H1 (cell line): ENCODE measurements around the gene BBS4. TPM values are rescaled to one million over a fixed set of nuclear protein-coding genes. Genes with fewer than 3 reads are reported as not detected.

Experiments
- CTCF ChIA-PET: fragments of 300-600 bp; sonication (Branson Sonifier 250); formaldehyde crosslinking; loops from one replicate; lab custom pipeline; 2021; ENCODE audit not compliant: partially characterized antibody; lab: Charles Lee
- POLR2A ChIA-PET: fragments of 300-600 bp; sonication (Branson Sonifier 250); formaldehyde crosslinking; loops from one replicate; lab custom pipeline; 2021; ENCODE audit warnings: inconsistent platforms; ENCODE audit not compliant: partially characterized antibody; lab: Charles Lee
- DNase-seq, 2 experiments: peaks; one replicate each; pipeline versions ENCODE4 v3.0.0 to v3.0.0-alpha.2; 2010 to 2022; ENCODE audit warnings: low spot score in 2 of 2, low read depth in 1 of 2, mixed read lengths in 1 of 2
- FAIRE-seq: peaks from 2 replicates; lab custom pipeline; 2011; peaks lifted over from hg19 to GRCh38; lab: Jason Lieb, UNC
- H2AFZ ChIP-seq: 2 replicates; pipeline ENCODE4 v1.8.1; 2012; ENCODE audit warnings: low read length, inconsistent platforms
- H2AK5ac ChIP-seq: 2 replicates; pipeline ENCODE4 v1.6.1; 2013; ENCODE audit warnings: low read depth, low read length
- H2BK120ac ChIP-seq: replicated peaks from 2 replicates; pipeline ENCODE3; 2013; ENCODE audit warnings: low read depth, low read length, inconsistent platforms
- H2BK12ac ChIP-seq: 2 replicates; pipeline ENCODE4 v1.6.1; 2013; ENCODE audit warnings: low read depth, low read length
- H2BK15ac ChIP-seq: 2 replicates; pipeline ENCODE4 v1.6.1; 2013; ENCODE audit warnings: low read length
- H2BK20ac ChIP-seq: 2 replicates; pipeline ENCODE4 v1.6.1; 2013; ENCODE audit warnings: low read length
- H2BK5ac ChIP-seq: 2 replicates; pipeline ENCODE4 v1.6.1; 2013; ENCODE audit warnings: low read depth, low read length
- H3K14ac ChIP-seq: 2 replicates; pipeline ENCODE4 v1.6.1; 2013; ENCODE audit warnings: inconsistent platforms; ENCODE audit not compliant: insufficient read length
- H3K18ac ChIP-seq: 2 replicates; pipeline ENCODE4 v1.6.1; 2013; ENCODE audit warnings: low read length; ENCODE audit errors: extremely low read depth
- H3K23ac ChIP-seq: 2 replicates; pipeline ENCODE4 v1.6.1; 2013; ENCODE audit warnings: inconsistent platforms; ENCODE audit not compliant: insufficient read length
- H3K23me2 ChIP-seq: 2 replicates; pipeline ENCODE4 v1.6.1; 2013; ENCODE audit warnings: low read depth, low read length
- H3K27ac ChIP-seq: 2 replicates; pipeline ENCODE4 v1.6.1; 2011; ENCODE audit warnings: low read depth, low read length, inconsistent platforms
- H3K27me3 ChIP-seq, 4 experiments: replicated peaks in 1 of 4; 1 replicate in 1 of 4; 2 replicates in 3 of 4; pipeline versions ENCODE4 v1.6.1 to v1.8.1; 2011 to 2013; ENCODE audit warnings: low read length in 3 of 4, mild to moderate bottlenecking in 3 of 4, inconsistent platforms in 2 of 4, mixed read lengths in 2 of 4, moderate library complexity in 1 of 4; ENCODE audit not compliant: control insufficient read depth in 3 of 4, insufficient read depth in 3 of 4; ENCODE audit errors: extremely low read depth in 1 of 4
- H3K36me3 ChIP-seq, 4 experiments: 2 replicates each; pipeline versions ENCODE4 v1.6.1 to v1.8.1; 2011 to 2013; ENCODE audit warnings: mild to moderate bottlenecking in 4 of 4, low read length in 3 of 4, moderate library complexity in 2 of 4, control low read depth in 1 of 4, inconsistent platforms in 1 of 4; ENCODE audit not compliant: insufficient read depth in 4 of 4, control insufficient read depth in 2 of 4
- H3K4ac ChIP-seq: replicated peaks from 2 replicates; pipeline ENCODE3; 2013; ENCODE audit warnings: low read length, low read depth, mixed read lengths, inconsistent platforms; ENCODE audit not compliant: insufficient read length
- H3K4me1 ChIP-seq, 4 experiments: replicated peaks in 1 of 4; 1 replicate in 1 of 4; 2 replicates in 3 of 4; pipeline versions ENCODE4 v1.6.1 to v1.8.1; 2011 to 2013; ENCODE audit warnings: low read length in 3 of 4, inconsistent platforms in 2 of 4, mixed read lengths in 1 of 4; ENCODE audit not compliant: insufficient read depth in 4 of 4, control insufficient read depth in 3 of 4
- H3K4me2 ChIP-seq, 2 experiments: 2 replicates each; pipeline versions ENCODE4 v1.6.1 to v1.8.1; 2011 to 2013; ENCODE audit warnings: low read depth in 2 of 2, low read length in 2 of 2, control low read depth in 1 of 2, inconsistent platforms in 1 of 2, mild to moderate bottlenecking in 1 of 2; ENCODE audit not compliant: insufficient read depth in 1 of 2
- H3K4me3 ChIP-seq, 4 experiments: fragments of 200-600, 300-600 bp in 1 of 4; sonication (generic), shearing (Covaris generic), sonication (Bioruptor Twin) in 1 of 4; 2 replicates each; pipeline versions ENCODE4 v1.5.1 to v1.8.1; 2011 to 2016; ENCODE audit warnings: low read length in 4 of 4, low read depth in 3 of 4, control low read depth in 2 of 4, inconsistent platforms in 2 of 4, mild to moderate bottlenecking in 2 of 4, mixed read lengths in 1 of 4, moderate library complexity in 1 of 4; ENCODE audit not compliant: insufficient read depth in 2 of 4; ENCODE audit errors: extremely low read depth in 1 of 4
- H3K56ac ChIP-seq: replicated peaks from 2 replicates; pipeline ENCODE3; 2013; ENCODE audit warnings: low read depth, mild to moderate bottlenecking, mixed read lengths, low read length, inconsistent platforms; ENCODE audit not compliant: insufficient read length
- H3K79me1 ChIP-seq: 2 replicates; pipeline ENCODE4 v1.6.1; 2013; ENCODE audit warnings: low read depth, low read length, control low read depth
- H3K79me2 ChIP-seq, 2 experiments: 2 replicates each; pipeline versions ENCODE4 v1.6.1 to v1.8.1; 2012 to 2013; ENCODE audit warnings: low read length in 2 of 2, mild to moderate bottlenecking in 2 of 2, inconsistent platforms in 1 of 2; ENCODE audit not compliant: insufficient read depth in 2 of 2, control insufficient read depth in 1 of 2
- H3K9ac ChIP-seq, 4 experiments: replicated peaks in 1 of 4; 1 replicate in 1 of 4; 2 replicates in 3 of 4; pipeline versions ENCODE4 v1.6.1 to v1.8.1; 2011 to 2013; ENCODE audit warnings: low read depth in 3 of 4, low read length in 3 of 4, control low read depth in 2 of 4, mild to moderate bottlenecking in 2 of 4, moderate library complexity in 2 of 4, inconsistent platforms in 1 of 4; ENCODE audit errors: extremely low read depth in 1 of 4
- H3K9me3 ChIP-seq, 2 experiments: 2 replicates each; pipeline versions ENCODE4 v1.6.1 to v1.8.1; 2012 to 2013; ENCODE audit warnings: mild to moderate bottlenecking in 2 of 2, moderate library complexity in 2 of 2, control low read depth in 1 of 2, inconsistent platforms in 1 of 2, low read depth in 1 of 2, low read length in 1 of 2, mixed read lengths in 1 of 2; ENCODE audit not compliant: insufficient read depth in 2 of 2
- H4K20me1 ChIP-seq, 2 experiments: replicated peaks in 1 of 2; 2 replicates each; pipeline versions ENCODE3 to v1.8.1; 2011 to 2013; ENCODE audit warnings: inconsistent platforms in 2 of 2, low read length in 2 of 2, mild to moderate bottlenecking in 1 of 2; ENCODE audit not compliant: insufficient read depth in 2 of 2, control insufficient read depth in 1 of 2
- H4K5ac ChIP-seq: 2 replicates; pipeline ENCODE4 v1.6.1; 2013; ENCODE audit warnings: low read length, low read depth, mixed read lengths, inconsistent platforms; ENCODE audit not compliant: insufficient read length
- H4K8ac ChIP-seq: 2 replicates; pipeline ENCODE4 v1.8.0; 2013; ENCODE audit warnings: mild to moderate bottlenecking, moderate library complexity, low read length, inconsistent platforms; ENCODE audit not compliant: insufficient read depth; ENCODE audit errors: extremely low read depth
- H4K91ac ChIP-seq: replicated peaks from 2 replicates; pipeline ENCODE3; 2013; ENCODE audit warnings: low read length, mixed read lengths, inconsistent platforms; ENCODE audit not compliant: insufficient read length
- CBX8 ChIP-seq: fragments of 300-800, 300-1000 bp; sonication (generic); IDR thresholded peaks from 2 replicates; pipeline ENCODE4 v1.7.1; 2016; ENCODE audit warnings: low read depth, low read length, borderline replicate concordance
- GTF2F1 ChIP-seq: IDR thresholded peaks from 2 replicates; pipeline ENCODE4 v1.6.1; 2012; ENCODE audit warnings: low read depth, low read length, improper control_type of control experiment, borderline replicate concordance
- SIRT6 ChIP-seq: IDR thresholded peaks from one replicate; pipeline ENCODE4 v1.7.1; 2012; ENCODE audit warnings: low read length, inconsistent platforms
- TCF12 ChIP-seq: IDR thresholded peaks from 2 replicates; pipeline ENCODE4 v1.6.1; 2011; ENCODE audit warnings: low read depth, mild to moderate bottlenecking, low read length
- ZNF274 ChIP-seq: IDR thresholded peaks from 2 replicates; pipeline ENCODE4 v1.7.0; 2012; ENCODE audit warnings: low read length, borderline replicate concordance; ENCODE audit errors: extremely low read depth
- WGBS, 2 experiments: shearing (Covaris generic) in 1 of 2; methylation state at CpG; one replicate each; pipeline versions ENCODE4 v1.1.6 to v1.1.7; 2013 to 2015; ENCODE audit warnings: low lambda C conversion rate in 2 of 2, mixed read lengths in 2 of 2, inconsistent platforms in 1 of 2, low coverage in 1 of 2, missing lambda C conversion rate in 1 of 2; ENCODE audit not compliant: insufficient replicate concordance in 2 of 2, insufficient coverage in 1 of 2, insufficient read length in 1 of 2; ENCODE audit errors: extremely low coverage in 1 of 2, missing lambda C conversion rate in 1 of 2; 5-methylcytosine and 5-hydroxymethylcytosine counted together
- polyA plus RNA-seq, 7 experiments: library from polyadenylated mRNA; depleted of rRNA in 3 of 7; stranded (reverse) in 5 of 7; unstranded in 2 of 7; fragments of >200 nt in 5 of 7; fragments of 200-250 nt in 2 of 7; gene quantifications; 1 replicate in 5 of 7; 2 replicates in 1 of 7; 4 replicates in 1 of 7; pipeline versions ENCODE4 v1.2.1 to v1.2.3, GENCODE V29; 2011 to 2013; ENCODE audit warnings: missing spikeins in 2 of 7, mixed read lengths in 2 of 7
- total RNA-seq: library from RNA; stranded (reverse); fragmentation: NEBNext Ultra II Directional; extraction: Animal tissue kit (Norgen Biotek cat#: 25700); gene quantifications from 2 replicates; pipeline ENCODE4 v1.2.1, GENCODE V29; 2021
- TF ChIP-seq, protein P1 (sequence below): IDR thresholded peaks from 2 replicates; pipeline ENCODE4 v1.6.1; 2012; ENCODE audit warnings: inconsistent platforms

The BBS4 gene
- total and polyA plus RNA-seq, 2 of the 8 experiments (the other 6 are each of a cell fraction or from before 2014, with no cell fraction given): 17.4 to 24.1 TPM

DNA sequence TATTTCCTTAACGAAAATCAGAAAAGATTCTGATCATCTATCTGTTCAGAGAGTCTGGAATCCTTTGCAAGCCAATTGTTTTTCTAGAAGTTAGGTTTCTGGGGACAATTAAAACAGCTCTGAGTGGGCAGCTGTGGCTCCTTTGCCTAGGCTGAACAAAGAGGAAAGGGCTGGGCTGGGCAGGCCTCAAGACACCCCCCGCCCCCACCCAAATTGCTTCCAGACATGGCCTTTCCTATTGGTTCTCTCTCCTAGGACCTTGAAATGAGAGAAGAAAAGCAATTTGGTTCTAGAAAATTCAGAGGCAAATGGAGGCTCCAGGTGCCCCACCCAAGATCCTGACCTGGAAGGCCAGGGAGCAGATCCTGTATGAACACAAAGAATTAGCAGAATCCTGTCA lies 99.8 kb downstream of the BBS4 start:
- no peaks in the 10 kb centered on the region for H3K27me3 ChIP-seq
- H3K18ac ChIP-seq: no peak overlapping the region
- peaks cover 0 to 2% of the 10 kb centered on the region in 2 experiments for H4K20me1 ChIP-seq
- H3K14ac ChIP-seq: no peak overlapping the region
- H3K9ac ChIP-seq: no peak overlapping the region
- ChIA-PET POLR2A (interaction anchor here (1.0 to 3.3 kb wide), 2 partner anchors 9 to 266 kb away, joined by 3 to 11 read pairs; no protein-coding TSS in a partner anchor), CTCF (interaction anchor here (1.2 to 2.0 kb wide), 6 partner anchors 9 to 459 kb away, joined by 4 to 21 read pairs (median 6); no protein-coding TSS in a partner anchor)
- H2AK5ac ChIP-seq: no peak overlapping the region
- H3K56ac ChIP-seq: no peak overlapping the region
- no peak overlapping the region for H2BK12ac ChIP-seq
- H3K4me2 ChIP-seq: no peak overlapping the region
- H2BK20ac ChIP-seq: no peak overlapping the region
- no peak overlapping the region for H2BK5ac ChIP-seq
- no peak overlapping the region for H4K5ac ChIP-seq
- WGBS, 2 experiments: 78% methylated on average over 2 of the region's 2 CpGs; no CpG with 5 or more reads in 1 of the 2 experiments
- no peak overlapping the region for H3K27ac ChIP-seq
- H3K36me3 ChIP-seq: no peaks in the 10 kb centered on the region
- no peak overlapping the region for H2BK15ac ChIP-seq
- no peak overlapping the region for H3K23ac ChIP-seq
- no peak overlapping the region for H3K4ac ChIP-seq
- H3K79me1 ChIP-seq: no peaks in the 10 kb centered on the region; the same call in 1 of the 2 replicates
- peaks cover 6% of the 10 kb centered on the region for H3K23me2 ChIP-seq
- no peak overlapping the region for H4K8ac ChIP-seq
- H4K91ac ChIP-seq: no peak overlapping the region
- H2BK120ac ChIP-seq: no peak overlapping the region
- H3K79me2 ChIP-seq: peaks cover 0 to 24% of the 10 kb centered on the region in 2 experiments; a peak in 3 of 4 replicates
- no peak overlapping the region for H2AFZ ChIP-seq
- peaks cover 0 to 8% (median 2%) of the 10 kb centered on the region in 4 experiments; a peak in 3 of 7 replicates for H3K4me1 ChIP-seq
- H3K9me3 ChIP-seq: no peaks in the 10 kb centered on the region
- TF ChIP-seq CBX8 (no peak), SIRT6 (no peak), ZNF274 (no peak), GTF2F1 (no peak), TCF12 (no peak)
- TF ChIP-seq, protein P1, sequence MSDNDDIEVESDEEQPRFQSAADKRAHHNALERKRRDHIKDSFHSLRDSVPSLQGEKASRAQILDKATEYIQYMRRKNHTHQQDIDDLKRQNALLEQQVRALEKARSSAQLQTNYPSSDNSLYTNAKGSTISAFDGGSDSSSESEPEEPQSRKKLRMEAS: no peak
- no peak for FAIRE-seq
- no peak for DNase-seq
- no peak overlapping the region for H3K4me3 ChIP-seq
